K562 (cell line): ENCODE results near the gene PPFIA3. TPM values are rescaled to one million over a fixed set of nuclear protein-coding genes. Genes with fewer than 3 reads are reported as not detected.
A peak's percentile ranks its signal among the peaks of the same experiment; 100 is the strongest.

ENCODE experiments used
- MGA ChIP-seq: fragments of 450-650 bp; IDR thresholded peaks from 2 replicates; pipeline ENCODE4 v1.6.1; 2016; ENCODE audit warnings: mild to moderate bottlenecking, moderate library complexity
- polyA plus RNA-seq, 8 experiments: library from polyadenylated mRNA; depleted of rRNA in 4 of 8; stranded (reverse) in 5 of 8; unstranded in 3 of 8; fragments of >200 nt; fragmentation: Nextera tagmentation in 2 of 8; fragmentation: Illumina TruSeq in 1 of 8; extraction: Ambion mirVana in 2 of 8; extraction: Trizol in 1 of 8; gene quantifications; 2 replicates each; pipeline versions ENCODE4 v1.2.1 to v1.2.3, GENCODE V29; 2011 to 2014; ENCODE audit warnings: inconsistent platforms in 1 of 8, missing spikeins in 1 of 8
- total RNA-seq, 7 experiments: library from RNA; depleted of rRNA in 6 of 7; stranded (reverse); fragments of >200 nt in 6 of 7; fragmentation: Illumina TruSeq in 2 of 7; extraction: Trizol in 2 of 7; gene quantifications; 2 replicates each; pipeline versions ENCODE4 v1.2.1 to v1.2.3, GENCODE V29; 2011 to 2021; ENCODE audit warnings: low replicate concordance in 1 of 7
- TF ChIP-seq, protein P1 (sequence below), 2 experiments: fragments of 450-650 bp in 1 of 2; sonication (generic) in 1 of 2; formaldehyde crosslinking in 1 of 2; IDR thresholded peaks; 2 replicates each; pipeline versions ENCODE4 v1.7.1 to v1.9.0; 2016 to 2022; ENCODE audit warnings: inconsistent platforms in 1 of 2, mild to moderate bottlenecking in 1 of 2, missing genetic modification reagents in 1 of 2

The PPFIA3 gene
- total and polyA plus RNA-seq, 9 of the 15 experiments (the other 6 are each of a cell fraction or from before 2014, with no cell fraction given): 0.10 to 53.0 (median 17.6) TPM

DNA sequence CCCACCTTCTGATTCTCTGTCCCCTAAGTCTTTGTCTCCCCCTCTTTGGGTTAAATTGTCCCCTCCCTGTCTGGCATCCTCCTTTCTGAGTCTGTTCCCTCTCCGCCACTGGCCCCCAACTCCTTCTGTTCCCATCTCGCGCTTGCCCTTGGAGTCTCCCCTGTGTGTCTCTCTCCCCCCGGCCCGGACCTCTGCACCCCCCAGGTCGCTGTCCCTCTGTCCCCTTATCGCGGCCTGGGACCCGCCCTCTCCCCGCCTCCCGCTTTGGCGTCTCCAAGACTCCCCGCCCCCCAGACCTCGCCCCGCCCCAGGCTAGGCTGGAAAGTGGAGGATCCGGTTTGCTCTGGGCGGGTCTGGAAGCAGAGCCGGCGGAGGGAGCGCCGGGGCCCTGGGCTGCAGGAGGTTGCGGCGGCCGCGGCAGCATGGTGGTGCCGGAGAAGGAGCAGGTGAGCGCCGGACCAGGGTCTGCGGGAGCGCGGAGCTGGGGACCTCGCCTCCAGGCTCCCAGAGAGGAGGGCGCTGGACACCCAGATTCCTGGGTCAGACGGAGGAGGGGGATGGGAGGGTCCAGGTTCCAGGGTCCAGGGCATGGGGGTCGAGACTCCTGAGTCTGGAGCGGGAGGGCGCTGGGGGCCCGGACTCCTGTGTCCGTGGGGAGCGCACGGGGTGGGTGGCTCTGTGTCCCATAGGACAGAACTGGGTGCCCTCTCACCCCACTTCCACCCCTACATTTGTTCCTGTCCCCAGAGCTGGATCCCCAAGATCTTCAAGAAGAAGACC lies 38.3 kb downstream of the PPFIA3 start, which contains the start of gene TRPM4 (continued):
- TF ChIP-seq, protein P1, sequence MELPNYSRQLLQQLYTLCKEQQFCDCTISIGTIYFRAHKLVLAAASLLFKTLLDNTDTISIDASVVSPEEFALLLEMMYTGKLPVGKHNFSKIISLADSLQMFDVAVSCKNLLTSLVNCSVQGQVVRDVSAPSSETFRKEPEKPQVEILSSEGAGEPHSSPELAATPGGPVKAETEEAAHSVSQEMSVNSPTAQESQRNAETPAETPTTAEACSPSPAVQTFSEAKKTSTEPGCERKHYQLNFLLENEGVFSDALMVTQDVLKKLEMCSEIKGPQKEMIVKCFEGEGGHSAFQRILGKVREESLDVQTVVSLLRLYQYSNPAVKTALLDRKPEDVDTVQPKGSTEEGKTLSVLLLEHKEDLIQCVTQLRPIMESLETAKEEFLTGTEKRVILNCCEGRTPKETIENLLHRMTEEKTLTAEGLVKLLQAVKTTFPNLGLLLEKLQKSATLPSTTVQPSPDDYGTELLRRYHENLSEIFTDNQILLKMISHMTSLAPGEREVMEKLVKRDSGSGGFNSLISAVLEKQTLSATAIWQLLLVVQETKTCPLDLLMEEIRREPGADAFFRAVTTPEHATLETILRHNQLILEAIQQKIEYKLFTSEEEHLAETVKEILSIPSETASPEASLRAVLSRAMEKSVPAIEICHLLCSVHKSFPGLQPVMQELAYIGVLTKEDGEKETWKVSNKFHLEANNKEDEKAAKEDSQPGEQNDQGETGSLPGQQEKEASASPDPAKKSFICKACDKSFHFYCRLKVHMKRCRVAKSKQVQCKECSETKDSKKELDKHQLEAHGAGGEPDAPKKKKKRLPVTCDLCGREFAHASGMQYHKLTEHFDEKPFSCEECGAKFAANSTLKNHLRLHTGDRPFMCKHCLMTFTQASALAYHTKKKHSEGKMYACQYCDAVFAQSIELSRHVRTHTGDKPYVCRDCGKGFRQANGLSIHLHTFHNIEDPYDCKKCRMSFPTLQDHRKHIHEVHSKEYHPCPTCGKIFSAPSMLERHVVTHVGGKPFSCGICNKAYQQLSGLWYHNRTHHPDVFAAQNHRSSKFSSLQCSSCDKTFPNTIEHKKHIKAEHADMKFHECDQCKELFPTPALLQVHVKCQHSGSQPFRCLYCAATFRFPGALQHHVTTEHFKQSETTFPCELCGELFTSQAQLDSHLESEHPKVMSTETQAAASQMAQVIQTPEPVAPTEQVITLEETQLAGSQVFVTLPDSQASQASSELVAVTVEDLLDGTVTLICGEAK (IDR thresholded peaks at IDR 0.05): 0 out of 2 replicates have a peak, but pooled peaks have one; percentile 8
- TF ChIP-seq, protein P1 (CRISPR knock-in tag; IDR thresholded peaks at IDR 0.05): no peak
- peak; percentile 30; the same call in 1 of the 2 replicates for TF ChIP-seq MGA
